Panc1 (cell line): Measurements from ENCODE around the gene ZNF236. TPM values are rescaled to one million over a fixed set of nuclear protein-coding genes. Genes with fewer than 3 reads are reported as not detected.

Experiments used
- ATAC-seq: fragments of 200-7000 bp; cut with Tn5 transposase; 2 replicates; pipeline ENCODE4 v1.9.1; 2020; ENCODE audit warnings: mild to moderate bottlenecking, moderate library complexity
- BruUV-seq: library from RNA; stranded (reverse); fragments of 400-500 nt; replicated peaks from 2 replicates; lab custom pipeline; 2021; lab: Mats Ljungman, UMichigan
- CTCF ChIA-PET: fragments of 300-600 bp; sonication (Branson Sonifier 250); formaldehyde crosslinking; loops from one replicate; lab custom pipeline; 2022; ENCODE audit warnings: antibody characterized with exemption; lab: Charles Lee
- POLR2A ChIA-PET: fragments of 300-600 bp; sonication (Branson Sonifier 250); formaldehyde crosslinking; loops from one replicate; lab custom pipeline; 2022; ENCODE audit warnings: antibody characterized with exemption; lab: Charles Lee
- DNase-seq: peaks from one replicate; pipeline ENCODE4 v3.0.0-alpha.2; 2010; ENCODE audit warnings: low read depth, low spot score
- H3K27ac ChIP-seq: 2 replicates; pipeline ENCODE4 v1.5.1; 2011; ENCODE audit warnings: mild to moderate bottlenecking, low read length, inconsistent platforms
- H3K27me3 ChIP-seq: fragments of 200-500 bp; sonication (Bioruptor generic); 2 replicates; pipeline ENCODE4 v1.6.0; 2014; ENCODE audit warnings: low read length, inconsistent platforms; ENCODE audit not compliant: control insufficient read depth, insufficient read depth
- H3K36me3 ChIP-seq: fragments of 200-500 bp; sonication (Bioruptor generic); 2 replicates; pipeline ENCODE4 v1.5.1; 2014; ENCODE audit warnings: inconsistent platforms, mild to moderate bottlenecking, low read length, moderate library complexity; ENCODE audit not compliant: control insufficient read depth, insufficient read depth
- H3K4me1 ChIP-seq: 2 replicates; pipeline ENCODE4 v1.5.1; 2011; ENCODE audit warnings: inconsistent platforms, mild to moderate bottlenecking, low read length, moderate library complexity; ENCODE audit not compliant: control insufficient read depth, insufficient read depth
- H3K4me3 ChIP-seq, 2 experiments: 2 replicates each; pipeline ENCODE4 v1.5.1; 2011 to 2012; ENCODE audit warnings: low read depth in 2 of 2, low read length in 2 of 2, mild to moderate bottlenecking in 2 of 2, inconsistent platforms in 1 of 2, moderate library complexity in 1 of 2
- H3K9me3 ChIP-seq: fragments of 200-500 bp; sonication (Bioruptor generic); 2 replicates; pipeline ENCODE4 v1.5.1; 2014; ENCODE audit warnings: low read depth, mild to moderate bottlenecking, inconsistent platforms, low read length, moderate library complexity; ENCODE audit not compliant: control insufficient read depth, insufficient read depth
- CTCF ChIP-seq: fragments of 450-650 bp; IDR thresholded peaks from 2 replicates; pipeline ENCODE4 v1.5.1; 2017; ENCODE audit warnings: mild to moderate bottlenecking
- POLR2AphosphoS5 ChIP-seq: IDR thresholded peaks from 2 replicates; pipeline ENCODE4 v1.6.1; 2012; ENCODE audit warnings: mild to moderate bottlenecking, low read depth, low read length, moderate library complexity
- REST ChIP-seq, 2 experiments: IDR thresholded peaks; 2 replicates each; pipeline ENCODE4 v1.6.1; 2011 to 2012; ENCODE audit warnings: low read depth in 2 of 2, control low read depth in 1 of 2, low read length in 1 of 2, mild to moderate bottlenecking in 1 of 2, moderate library complexity in 1 of 2; ENCODE audit not compliant: insufficient read depth in 1 of 2
- SIN3A ChIP-seq: IDR thresholded peaks from 2 replicates; pipeline ENCODE4 v1.6.1; 2012; ENCODE audit warnings: low read depth, mild to moderate bottlenecking, low read length, moderate library complexity, borderline replicate concordance; ENCODE audit not compliant: insufficient read depth
- TCF7L2 ChIP-seq: IDR thresholded peaks from 2 replicates; pipeline ENCODE4 v1.6.1; 2011; ENCODE audit warnings: mild to moderate bottlenecking, low read depth, low read length, inconsistent platforms
- in situ Hi-C: cut with HindIII; loops from 2 replicates; pipeline ENCODE4 v1.10.0; 2016; ENCODE audit warnings: low sequenced_read_pairs, low pct_unique_long_range_greater_than_20kb
- intact Hi-C: fragments of 100-400 bp; cut with micrococcal nuclease; formaldehyde crosslinking; loops from one replicate; pipeline ENCODE4 v1.10.0; 2022; ENCODE audit not compliant: unreplicated experiment
- total RNA-seq: library from RNA; stranded (reverse); gene quantifications from one replicate; pipeline ENCODE4 v1.2.1, GENCODE V29; 2021; ENCODE audit not compliant: unreplicated experiment

ZNF236 gene
- total RNA-seq, 1 experiment from 2014 or later, result 32.2 TPM

GRCh38 chr18:76881744-76882143 lies 59.4 kb downstream of the ZNF236 start:
- DNase-seq (no peak), ATAC-seq (no peak; the same call in 1 of the 2 replicates)
- Histone ChIP-seq H3K27ac (no peak overlapping the region), H3K9me3 (no peaks in the 10 kb centered on the region), H3K36me3 (peaks cover 4% of the 10 kb centered on the region), H3K4me1 (no peaks in the 10 kb centered on the region), H3K4me3 (no peak overlapping the region), H3K27me3 (no peaks in the 10 kb centered on the region)
- POLR2A ChIA-PET, result no interaction called here
- in situ Hi-C loops, result no loop called here
- intact Hi-C loops, result no loop called here
- no TSS peak for BruUV-seq
- TF ChIP-seq TCF7L2, result no peak
- TF ChIP-seq REST (IDR thresholded peaks at IDR 0.05; ENCODE audit: insufficient read depth in 1 of 2, low read depth in 2 of 2, low read length in 1 of 2), result no peak
- TF ChIP-seq CTCF, result no peak
- no peak for TF ChIP-seq SIN3A
- TF ChIP-seq POLR2AphosphoS5, result no peak
- CTCF ChIA-PET, result interaction anchor here (0.7 kb wide), 1 partner anchor 483 kb away, joined by 4 read pairs; no protein-coding TSS in a partner anchor

- intact Hi-C loops, result no loop called here
- no peak for ATAC-seq
- ChIA-PET CTCF (no interaction called here), POLR2A (no interaction called here)
- TF ChIP-seq SIN3A (no peak), POLR2AphosphoS5 (no peak), CTCF (no peak), TCF7L2 (no peak), REST (IDR thresholded peaks at IDR 0.05; ENCODE audit: insufficient read depth in 1 of 2, low read depth in 2 of 2, low read length in 1 of 2) (no peak)
- no peak for DNase-seq
- Histone ChIP-seq H3K9me3 (no peaks in the 10 kb centered on the region), H3K4me1 (no peaks in the 10 kb centered on the region), H3K27ac (no peak overlapping the region), H3K4me3 (no peak overlapping the region), H3K36me3 (peaks cover 2% of the 10 kb centered on the region), H3K27me3 (no peaks in the 10 kb centered on the region)
- in situ Hi-C loops, result no loop called here
- no TSS peak for BruUV-seq
These were observed 59.8 kb downstream of the ZNF236 start for GRCh38 chr18:76882146-76882545.
